NOMO-1 treated with DMSO at 0.1 percent for 48 hours (cell line): ENCODE measurements around the gene TACC2.

Experiments
- DNase-seq: peaks from one replicate; lab custom pipeline; 2025; ENCODE audit not compliant: unreplicated experiment; lab: John Stamatoyannopoulos, UW

Gene TACC2

DNA sequence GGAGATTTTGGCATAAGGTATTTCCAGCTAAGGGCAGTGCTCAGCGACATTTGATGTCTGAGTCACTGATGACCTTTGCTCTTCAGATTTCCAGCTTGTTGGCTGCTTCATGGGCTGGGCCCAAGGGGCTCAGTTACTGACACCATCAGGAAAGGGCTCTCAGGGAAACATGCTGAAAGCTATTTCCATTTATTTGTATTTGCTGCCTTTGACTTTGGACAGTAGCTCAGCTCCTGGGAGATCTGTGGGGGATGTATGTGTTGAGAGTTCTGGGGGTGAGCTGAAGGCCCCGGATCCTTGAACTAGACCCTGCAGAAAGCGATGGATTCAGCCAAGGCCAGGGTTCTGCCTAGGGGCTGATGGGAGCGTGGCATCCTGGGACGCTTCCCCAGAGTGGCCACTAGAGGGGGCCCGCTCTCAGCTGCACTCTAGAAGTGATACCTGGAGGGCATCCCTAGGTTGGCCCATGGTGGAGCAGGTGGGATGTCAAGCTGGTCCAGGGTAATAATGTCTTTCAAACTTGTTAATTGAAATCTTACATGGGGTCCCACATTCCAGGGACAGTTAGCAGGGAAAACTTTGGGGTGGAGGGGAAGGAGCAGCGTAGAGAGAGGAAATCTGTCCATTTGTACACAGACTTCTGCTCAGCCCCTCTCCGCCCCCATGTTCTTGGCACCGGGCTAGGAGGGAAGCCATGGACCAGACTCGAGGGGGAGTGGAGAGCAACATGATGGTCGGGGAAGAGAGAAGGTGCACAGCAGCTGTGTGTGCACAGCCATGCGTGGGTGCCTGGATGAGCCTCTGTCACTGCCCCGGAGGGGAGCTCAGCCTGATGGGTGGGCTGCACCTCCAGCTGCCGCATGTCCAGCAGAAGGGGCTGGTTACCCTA is 279.1 kb downstream of the TACC2 start:
- peak; percentile 1 for DNase-seq

- no peak for DNase-seq
Observed at GRCh38 chr10:122269059-122269687, 280.2 kb downstream of the TACC2 start.

GRCh38 chr10:122271076-122271475 is 282.1 kb downstream of the TACC2 start, which contains the start of gene BTBD16:
TSS of gene BTBD16 (plus strand) at chr10:122271296. CDS start at chr10:122275082, 3,786 bp downstream.
- no peak for DNase-seq

GRCh38 chr10:122273966-122274545 is 285.1 kb downstream of the TACC2 start:
- DNase-seq, result no peak

DNA sequence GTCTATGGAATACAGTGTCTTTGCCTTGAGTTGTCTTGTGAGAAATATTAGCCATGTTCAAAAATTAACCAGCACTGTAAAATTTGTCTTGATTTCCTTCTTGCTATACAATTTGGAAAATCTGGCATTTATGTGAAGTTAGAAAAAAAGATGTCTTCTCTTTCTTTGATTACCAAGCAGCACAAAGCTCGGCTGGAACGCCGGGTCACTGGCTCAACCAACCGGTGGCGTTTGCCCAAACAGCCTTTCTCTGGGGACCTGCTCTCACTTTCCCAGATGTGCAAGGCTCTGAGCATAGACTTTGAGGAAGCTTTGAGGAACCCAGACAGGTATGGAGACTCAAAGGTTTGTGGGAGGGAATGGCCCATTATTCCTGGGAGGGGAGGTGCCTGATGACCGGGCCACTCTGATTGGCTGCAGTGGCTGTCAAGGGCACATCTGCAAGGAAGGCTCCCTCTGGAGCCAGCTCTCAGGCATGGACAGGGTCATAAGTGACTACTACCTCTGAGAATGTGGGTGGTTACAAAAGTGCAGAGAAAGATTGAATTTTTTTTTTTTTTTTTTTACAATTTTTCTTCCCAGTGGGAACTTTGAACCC is 287.7 kb downstream of the TACC2 start:
- DNase-seq, result no peak

DNA sequence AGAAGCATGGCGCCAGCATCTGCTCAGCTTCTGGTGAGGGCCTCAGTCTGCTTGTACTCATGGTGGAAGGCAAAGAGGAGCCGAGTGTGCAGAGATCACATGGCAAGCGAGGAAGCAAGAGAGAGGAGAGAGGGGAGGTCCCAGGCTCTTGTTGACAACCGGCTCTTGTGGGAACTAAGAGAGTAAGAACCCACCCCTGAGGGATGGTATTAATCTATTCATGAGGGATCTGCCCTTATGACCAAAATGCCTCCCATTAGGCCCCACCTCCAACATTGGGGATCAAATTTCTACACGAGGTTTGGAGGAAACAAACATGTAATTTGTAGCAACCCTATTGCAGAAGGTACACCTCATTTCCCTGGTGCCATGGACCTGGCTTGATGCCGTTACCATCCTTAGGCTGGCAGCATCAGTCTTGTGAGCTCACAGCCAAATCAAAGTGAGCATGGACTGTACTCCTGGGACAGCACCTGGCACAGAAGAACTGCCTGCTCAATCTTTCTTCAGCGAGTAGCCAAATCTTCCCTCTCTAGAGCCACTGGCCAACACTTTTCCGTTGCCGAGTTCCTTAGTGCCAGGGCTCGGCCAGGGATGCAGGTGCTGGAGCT is 288.7 kb downstream of the TACC2 start:
- DNase-seq, result no peak

DNA sequence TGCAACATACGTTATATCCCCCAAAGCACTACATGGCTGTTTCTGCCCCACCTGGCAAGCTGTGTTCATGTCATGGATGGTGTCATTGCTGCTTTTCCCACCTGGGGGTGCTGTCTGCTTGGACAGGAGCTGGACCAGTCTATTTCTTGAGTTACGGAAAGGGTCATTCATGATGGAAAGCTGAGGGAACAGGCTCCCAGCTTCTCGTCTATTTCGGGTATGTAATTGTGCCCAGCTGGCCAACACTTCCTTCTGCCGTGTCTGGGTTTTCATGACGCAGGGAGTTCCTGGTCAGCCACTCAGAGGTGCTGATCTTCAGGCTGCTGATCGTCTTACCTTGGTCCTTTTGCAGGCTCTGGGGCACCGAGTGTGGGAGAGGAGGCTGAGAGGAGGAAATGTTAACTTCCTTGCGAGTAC is 290.8 kb downstream of the TACC2 start:
- DNase-seq, result peak; percentile 17

DNA sequence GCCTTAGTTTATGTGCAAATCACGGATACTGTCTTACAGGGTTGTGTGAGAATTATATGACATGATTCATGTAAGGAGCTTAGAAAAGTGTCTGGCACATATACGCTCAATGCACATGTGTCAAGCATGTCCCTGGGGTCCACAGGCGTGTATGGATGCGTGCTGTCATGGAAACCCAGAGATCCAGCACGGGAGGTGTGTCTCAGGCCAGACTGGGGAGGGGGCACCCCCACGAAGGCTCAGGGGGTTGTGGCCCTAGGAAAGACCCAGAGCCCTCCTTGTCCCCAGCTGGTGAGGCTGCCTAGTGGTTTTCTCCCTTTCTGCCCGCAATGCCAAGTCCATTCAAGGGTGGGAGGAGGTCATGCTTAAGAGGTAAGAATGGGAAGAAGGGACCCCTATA is 291.2 kb downstream of the TACC2 start:
- DNase-seq, result no peak

DNA sequence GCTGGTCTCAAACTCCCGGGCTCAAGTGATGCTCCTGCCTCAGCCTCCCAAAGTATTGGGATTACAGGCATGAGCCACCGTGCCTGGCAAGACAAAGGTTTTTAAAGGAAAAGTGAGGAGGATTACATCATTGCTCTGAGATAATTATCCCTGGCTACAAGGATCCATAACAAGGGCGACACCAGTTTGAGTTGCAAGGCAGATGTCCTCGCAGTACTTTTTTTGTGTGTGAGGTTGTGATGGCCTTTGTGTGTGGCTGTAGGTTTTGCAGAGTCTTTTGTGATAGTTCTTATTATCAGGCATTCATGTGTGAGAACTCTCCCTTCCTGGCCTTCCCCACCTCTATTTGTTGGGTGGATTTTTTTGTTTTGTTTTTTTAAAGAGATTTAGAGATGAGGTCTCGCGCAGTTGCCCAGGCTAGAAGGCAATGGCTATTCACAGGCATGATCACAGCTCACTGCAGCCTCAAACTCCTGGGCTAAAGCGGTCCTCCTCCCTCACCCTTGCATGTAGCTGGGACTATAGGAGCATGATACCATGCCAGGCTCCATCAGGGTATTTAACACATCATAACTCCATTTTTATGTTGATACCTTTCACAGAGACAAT is 292.2 kb downstream of the TACC2 start:
- no peak for DNase-seq

DNA sequence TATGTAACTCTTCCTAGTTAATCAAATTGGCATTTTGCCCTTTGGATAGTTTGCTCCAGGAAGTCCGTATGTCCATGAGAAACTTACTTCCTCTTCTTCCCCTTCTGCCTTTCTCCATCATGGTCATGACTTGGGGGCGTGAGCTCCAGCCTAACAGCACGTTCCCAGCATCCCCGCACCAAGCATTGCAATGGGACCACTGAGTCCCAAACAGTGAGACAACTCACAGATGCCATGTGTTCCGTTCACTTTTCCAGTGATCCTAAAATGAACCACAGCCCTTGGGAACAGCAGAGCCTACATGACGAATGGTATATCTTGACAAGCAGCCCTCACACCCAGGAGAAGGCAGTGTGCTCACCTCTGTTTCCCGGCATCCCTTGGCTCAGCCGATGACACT is 292.8 kb downstream of the TACC2 start:
- no peak for DNase-seq

DNA sequence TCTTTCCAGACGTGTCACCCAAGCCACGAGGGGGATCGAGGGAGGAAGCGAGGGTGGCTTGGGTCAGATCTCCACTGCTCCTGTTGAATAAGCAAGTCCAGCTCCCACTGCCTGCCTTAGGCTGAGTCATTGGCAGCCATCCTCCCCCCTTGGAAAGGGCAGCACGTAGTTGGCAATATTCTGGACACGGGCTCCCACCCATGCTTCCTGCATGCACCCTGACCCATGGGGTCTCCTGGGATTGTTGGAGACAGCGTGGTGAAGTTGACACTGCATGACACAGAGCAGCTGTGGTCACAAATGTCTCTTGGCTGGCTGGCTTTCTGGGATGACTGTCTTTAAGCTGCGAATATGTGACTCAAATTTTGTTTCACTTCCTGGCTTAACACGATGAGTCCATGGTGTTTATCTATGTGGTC is 293.3 kb downstream of the TACC2 start:
- DNase-seq, result no peak

GRCh38 chr10:122282909-122283308 is 293.9 kb downstream of the TACC2 start:
- DNase-seq, result no peak

DNA sequence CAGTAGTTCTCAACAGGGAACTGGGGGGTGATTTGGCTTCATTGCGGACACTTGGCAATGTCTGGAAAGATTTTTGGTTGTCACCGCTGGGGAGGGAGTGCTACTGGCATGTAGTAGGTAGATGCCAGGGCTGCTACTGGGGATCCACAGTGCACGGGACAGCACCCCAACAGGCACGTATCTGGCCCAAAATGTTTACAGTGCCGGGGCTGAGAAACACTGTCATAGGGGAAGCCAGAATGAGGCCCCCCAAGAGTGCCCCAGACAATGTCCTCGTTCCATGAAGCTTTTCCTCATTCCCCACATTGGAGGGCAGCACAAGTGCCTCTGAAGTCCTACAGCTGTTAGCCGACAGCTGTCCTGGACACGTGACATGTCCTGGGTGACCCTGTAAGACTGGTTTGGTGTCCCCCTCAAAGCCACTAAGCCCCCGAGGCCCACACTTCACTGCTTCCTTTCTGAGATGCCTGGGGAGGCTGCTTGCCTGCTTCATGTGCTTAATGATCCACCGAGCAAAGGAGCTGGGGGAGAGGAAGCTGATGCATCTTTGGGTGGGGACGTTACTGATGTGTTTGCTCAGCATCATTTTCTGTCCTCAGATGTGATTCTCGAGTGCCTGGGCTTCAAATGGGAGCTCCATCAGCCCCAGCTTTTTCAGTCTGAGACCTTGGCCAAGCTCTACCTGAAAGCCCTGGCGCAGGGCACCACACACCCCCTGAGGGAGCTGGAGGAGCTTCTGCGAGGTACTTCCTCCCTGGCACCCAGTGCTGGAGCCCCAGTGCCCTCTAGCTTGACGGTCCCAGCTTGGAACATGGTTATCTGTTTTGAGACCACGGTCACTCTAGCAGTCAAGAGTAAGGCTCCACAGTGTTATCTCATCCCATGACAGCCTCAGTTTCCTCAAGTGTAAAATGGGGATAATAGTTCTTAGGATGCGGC is 296.8 kb downstream of the TACC2 start:
- DNase-seq, result no peak

GRCh38 chr10:122286867-122287266 is 297.9 kb downstream of the TACC2 start:
- DNase-seq, result no peak

DNA sequence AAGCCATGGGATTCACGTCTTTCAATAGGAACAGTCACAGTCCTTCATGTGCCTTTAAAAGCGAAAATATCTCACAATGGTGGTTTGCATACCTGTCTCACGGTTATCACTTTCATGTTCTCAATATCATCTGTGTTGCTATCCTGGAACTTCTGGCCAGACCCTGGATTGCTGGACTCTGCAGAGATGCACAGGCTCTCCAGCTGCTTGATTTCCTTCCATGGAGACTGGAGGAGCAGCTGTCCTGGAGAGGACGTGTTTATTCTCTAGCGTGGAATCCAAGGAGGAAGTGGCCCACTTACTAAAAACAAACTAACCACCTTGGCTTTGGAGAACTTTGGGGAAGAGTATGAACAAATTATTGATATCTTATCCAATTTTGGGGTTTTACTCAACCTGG is 298.6 kb downstream of the TACC2 start:
- DNase-seq, result no peak

- DNase-seq, result no peak
Observed at GRCh38 chr10:122288262-122288661, 299.3 kb downstream of the TACC2 start.

DNA sequence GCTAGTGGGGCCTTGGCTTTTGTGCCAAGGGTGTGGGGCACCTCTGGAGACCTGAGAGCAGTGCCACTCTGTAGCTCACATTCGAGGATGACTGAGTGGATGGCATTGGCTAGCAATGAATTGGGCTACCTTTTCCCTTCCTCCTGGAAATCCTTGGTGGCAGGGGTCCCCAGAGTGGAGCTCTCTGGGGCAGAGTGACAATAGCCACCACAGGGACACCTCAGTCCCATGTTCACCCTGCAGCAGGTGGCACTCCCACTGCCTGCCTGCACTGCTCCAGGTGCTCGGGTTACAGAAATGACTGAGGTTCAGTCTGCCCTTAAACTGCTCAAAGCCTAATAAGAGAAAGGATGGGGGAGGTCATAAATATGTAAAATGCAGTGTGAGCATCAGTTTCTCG is 300.0 kb downstream of the TACC2 start:
- no peak for DNase-seq

DNA sequence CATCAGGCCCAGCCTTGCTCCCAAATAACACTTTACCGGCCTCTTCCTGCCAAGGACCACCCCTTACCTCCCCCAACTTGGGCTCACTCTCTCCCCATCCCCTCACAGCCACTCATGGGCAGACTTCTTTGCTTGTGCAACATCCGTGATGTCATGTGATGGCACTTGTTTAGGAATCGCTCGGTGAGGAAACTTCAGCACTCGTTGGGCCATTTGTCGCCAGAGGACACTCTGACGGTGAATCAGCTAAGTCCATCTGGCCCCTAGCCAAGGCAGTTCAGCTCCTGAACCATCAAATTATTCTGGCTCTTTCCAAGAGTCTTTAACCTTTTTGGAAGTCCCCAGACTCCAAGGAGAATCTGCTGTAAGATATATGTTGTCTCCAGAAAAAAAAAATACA is 301.4 kb downstream of the TACC2 start:
- no peak for DNase-seq

DNA sequence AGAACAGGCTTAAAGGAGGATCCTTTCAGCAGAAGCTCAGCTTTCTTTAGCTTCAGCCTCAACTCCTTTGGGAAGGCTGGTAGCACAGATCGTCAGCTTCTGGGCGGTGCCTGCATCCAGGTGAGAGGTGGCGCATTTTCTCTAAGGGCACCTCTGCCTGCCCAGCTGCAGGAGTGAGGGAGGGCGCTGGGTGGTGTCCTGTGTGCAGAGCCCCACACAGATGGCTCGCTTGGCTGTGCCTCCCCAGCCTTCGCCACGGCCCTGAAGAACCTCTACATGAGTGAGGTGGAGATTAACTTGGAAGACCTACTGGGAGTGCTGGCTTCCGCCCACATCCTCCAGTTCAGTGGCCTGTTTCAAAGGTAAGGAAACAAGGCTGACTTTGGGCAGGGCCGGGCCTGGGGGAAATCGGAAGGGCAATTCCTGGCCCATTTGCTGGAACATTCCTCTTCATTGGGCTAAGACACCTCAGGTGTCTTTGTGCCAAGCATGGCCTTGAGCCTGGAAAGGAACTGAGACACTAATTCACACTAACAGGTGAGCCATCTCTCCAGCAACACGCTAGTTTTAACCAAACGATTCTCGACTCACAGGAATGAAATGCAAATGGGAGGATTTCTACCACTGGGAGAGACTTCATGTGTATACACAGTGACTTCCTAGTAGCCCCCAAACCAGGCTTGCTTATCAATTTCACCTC is 302.0 kb downstream of the TACC2 start:
- DNase-seq, result no peak
